ENCODE results near the gene CEP57.
"Not testable (repeated sequence)": the region's sequence is repeated elsewhere in the genome, so short reads cannot be mapped to it uniquely, and the experiment has no call there.

Gene CEP57

GRCh38 chr11:95811052-95811451 is 20.8 kb downstream of the CEP57 start:
- Mint-ChIP-seq H3K36me3 (ENCODE audit: low read depth) (peaks cover 51% of the 10 kb centered on the region), H3K9me3 (peaks cover 13% of the 10 kb centered on the region)
- H3K27me3 Mint-ChIP-seq (ENCODE audit: low read depth); H3K27ac Mint-ChIP-seq; DNase-seq (ENCODE audit: low spot score); H3K4me1 Mint-ChIP-seq (ENCODE audit: low read depth); H3K4me3 Mint-ChIP-seq: not testable (repeated sequence)

- Mint-ChIP-seq H3K4me1 (ENCODE audit: low read depth) (peaks cover 2% of the 10 kb centered on the region), H3K27me3 (ENCODE audit: low read depth) (no peaks in the 10 kb centered on the region), H3K4me3 (no peak overlapping the region), H3K27ac (no peak overlapping the region), H3K36me3 (ENCODE audit: low read depth) (peaks cover 46% of the 10 kb centered on the region), H3K9me3 (no peaks in the 10 kb centered on the region)
- no peak for DNase-seq (ENCODE audit: low spot score)
These were observed 25.7 kb downstream of the CEP57 start for GRCh38 chr11:95816037-95816436.

GRCh38 chr11:95821640-95822039 is 31.3 kb downstream of the CEP57 start:
- H3K27ac Mint-ChIP-seq, result no peak overlapping the region
- H3K27me3 Mint-ChIP-seq (ENCODE audit: low read depth), result no peaks in the 10 kb centered on the region
- DNase-seq (ENCODE audit: low spot score), result no peak
- H3K36me3 Mint-ChIP-seq (ENCODE audit: low read depth), result peaks cover 61% of the 10 kb centered on the region
- H3K4me3 Mint-ChIP-seq, result no peak overlapping the region
- no peaks in the 10 kb centered on the region for H3K4me1 Mint-ChIP-seq (ENCODE audit: low read depth)
- no peaks in the 10 kb centered on the region for H3K9me3 Mint-ChIP-seq

- DNase-seq (ENCODE audit: low spot score), result no peak
- Mint-ChIP-seq H3K27ac (no peak overlapping the region), H3K4me3 (no peak overlapping the region), H3K9me3 (no peaks in the 10 kb centered on the region), H3K27me3 (ENCODE audit: low read depth) (no peaks in the 10 kb centered on the region), H3K36me3 (ENCODE audit: low read depth) (peaks cover 52% of the 10 kb centered on the region), H3K4me1 (ENCODE audit: low read depth) (peaks cover 1% of the 10 kb centered on the region)
These were observed 37.4 kb downstream of the CEP57 start for GRCh38 chr11:95827696-95828095.

- no peak for DNase-seq (ENCODE audit: low spot score)
- H3K27ac Mint-ChIP-seq, result no peak overlapping the region
- H3K4me1 Mint-ChIP-seq (ENCODE audit: low read depth), result peaks cover 1% of the 10 kb centered on the region
- H3K4me3 Mint-ChIP-seq, result no peak overlapping the region
- H3K36me3 Mint-ChIP-seq (ENCODE audit: low read depth), result peaks cover 54% of the 10 kb centered on the region
- H3K9me3 Mint-ChIP-seq, result no peaks in the 10 kb centered on the region
- no peaks in the 10 kb centered on the region for H3K27me3 Mint-ChIP-seq (ENCODE audit: low read depth)
These were observed 39.4 kb downstream of the CEP57 start for GRCh38 chr11:95829580-95830259.

- peaks cover 1% of the 10 kb centered on the region for H3K4me1 Mint-ChIP-seq (ENCODE audit: low read depth)
- H3K36me3 Mint-ChIP-seq (ENCODE audit: low read depth), result peaks cover 49% of the 10 kb centered on the region
- no peak overlapping the region for H3K27ac Mint-ChIP-seq
These were observed 41.0 kb downstream of the CEP57 start for GRCh38 chr11:95831198-95831883.

GRCh38 chr11:95832763-95833162 is 42.5 kb downstream of the CEP57 start:
- no peak for DNase-seq (ENCODE audit: low spot score)
- H3K27ac Mint-ChIP-seq, result no peak overlapping the region
- peaks cover 1% of the 10 kb centered on the region for H3K4me1 Mint-ChIP-seq (ENCODE audit: low read depth)
- no peak overlapping the region for H3K4me3 Mint-ChIP-seq
- H3K9me3 Mint-ChIP-seq, result no peaks in the 10 kb centered on the region
- no peaks in the 10 kb centered on the region for H3K27me3 Mint-ChIP-seq (ENCODE audit: low read depth)
- peaks cover 54% of the 10 kb centered on the region for H3K36me3 Mint-ChIP-seq (ENCODE audit: low read depth)

More at GRCh38 chr11:95831198-95831883, 41.0 kb downstream of the CEP57 start:
- Mint-ChIP-seq H3K27me3 (ENCODE audit: low read depth) (no peaks in the 10 kb centered on the region), H3K9me3 (no peaks in the 10 kb centered on the region), H3K4me3 (no peak overlapping the region)
- no peak for DNase-seq (ENCODE audit: low spot score)

GRCh38 chr11:95833378-95833777 is 43.1 kb downstream of the CEP57 start:
- Mint-ChIP-seq H3K27me3 (ENCODE audit: low read depth) (no peaks in the 10 kb centered on the region), H3K36me3 (ENCODE audit: low read depth) (peaks cover 55% of the 10 kb centered on the region), H3K4me3 (no peak overlapping the region), H3K9me3 (no peaks in the 10 kb centered on the region), H3K4me1 (ENCODE audit: low read depth) (peaks cover 1% of the 10 kb centered on the region), H3K27ac (no peak overlapping the region)
- no peak for DNase-seq (ENCODE audit: low spot score)

- no peak for DNase-seq (ENCODE audit: low spot score)
- Mint-ChIP-seq H3K9me3 (no peaks in the 10 kb centered on the region), H3K4me3 (no peak overlapping the region), H3K4me1 (ENCODE audit: low read depth) (peaks cover 3% of the 10 kb centered on the region), H3K27me3 (ENCODE audit: low read depth) (no peaks in the 10 kb centered on the region), H3K36me3 (ENCODE audit: low read depth) (peaks cover 48% of the 10 kb centered on the region), H3K27ac (no peak overlapping the region)
These were observed 45.1 kb downstream of the CEP57 start for GRCh38 chr11:95835351-95835750.

GRCh38 chr11:95835768-95836488 is 45.6 kb downstream of the CEP57 start:
- peak; percentile 29 for DNase-seq (ENCODE audit: low spot score)
- Mint-ChIP-seq H3K27me3 (ENCODE audit: low read depth) (no peaks in the 10 kb centered on the region), H3K9me3 (no peaks in the 10 kb centered on the region), H3K27ac (no peak overlapping the region), H3K36me3 (ENCODE audit: low read depth) (peaks cover 44% of the 10 kb centered on the region), H3K4me1 (ENCODE audit: low read depth) (peaks cover 2% of the 10 kb centered on the region), H3K4me3 (no peak overlapping the region)

- Mint-ChIP-seq H3K4me3 (no peak overlapping the region), H3K27me3 (ENCODE audit: low read depth) (no peaks in the 10 kb centered on the region), H3K4me1 (ENCODE audit: low read depth) (no peaks in the 10 kb centered on the region), H3K36me3 (ENCODE audit: low read depth) (peaks cover 12% of the 10 kb centered on the region), H3K27ac (no peak overlapping the region), H3K9me3 (no peaks in the 10 kb centered on the region)
- no peak for DNase-seq (ENCODE audit: low spot score)
These were observed 54.9 kb downstream of the CEP57 start for GRCh38 chr11:95845167-95845566.

GRCh38 chr11:95849087-95849825 is 59.0 kb downstream of the CEP57 start:
- DNase-seq (ENCODE audit: low spot score), result no peak
- Mint-ChIP-seq H3K4me1 (ENCODE audit: low read depth) (no peaks in the 10 kb centered on the region), H3K36me3 (ENCODE audit: low read depth) (peaks cover 7% of the 10 kb centered on the region), H3K27ac (no peak overlapping the region), H3K27me3 (ENCODE audit: low read depth) (no peaks in the 10 kb centered on the region), H3K9me3 (no peaks in the 10 kb centered on the region), H3K4me3 (no peak overlapping the region)

- Mint-ChIP-seq H3K4me3 (no peak overlapping the region), H3K9me3 (no peaks in the 10 kb centered on the region), H3K27ac (no peak overlapping the region), H3K36me3 (ENCODE audit: low read depth) (peaks cover 3% of the 10 kb centered on the region), H3K4me1 (ENCODE audit: low read depth) (no peaks in the 10 kb centered on the region), H3K27me3 (ENCODE audit: low read depth) (no peaks in the 10 kb centered on the region)
- no peak for DNase-seq (ENCODE audit: low spot score)
These were observed 59.8 kb downstream of the CEP57 start for GRCh38 chr11:95850137-95850536.

GRCh38 chr11:95853138-95853537 is 62.8 kb downstream of the CEP57 start:
- Mint-ChIP-seq H3K4me1 (ENCODE audit: low read depth) (no peaks in the 10 kb centered on the region), H3K9me3 (no peaks in the 10 kb centered on the region), H3K36me3 (ENCODE audit: low read depth) (peaks cover 4% of the 10 kb centered on the region), H3K4me3 (no peak overlapping the region), H3K27ac (no peak overlapping the region), H3K27me3 (ENCODE audit: low read depth) (no peaks in the 10 kb centered on the region)
- no peak for DNase-seq (ENCODE audit: low spot score)

Data from T-helper 2 cell treated with Interferon-gamma antibody and Interleukin-4, amounts not matched to agents 5 μg/mL and 100 μg/mL, for 36 hours (primary cell).